Stimulated activated CD4-positive, alpha-beta T cell treated with anti-CD3 and anti-CD28 coated beads, Interleukin-12 subunit alpha, Interleukin-12 subunit beta, amount 100 ng/mL, for 48 hours (primary cell): ENCODE measurements around the gene HSPB7.
"Not testable (repeated sequence)": the region's sequence is repeated elsewhere in the genome, so short reads cannot be mapped to it uniquely, and the experiment has no call there.

ENCODE experiments used
- DNase-seq, 3 donors: peaks; one replicate each; pipeline ENCODE4 v3.0.0-alpha.2; 2020; ENCODE audit warnings: low read depth in 2 of 3, low spot score in 1 of 3

The HSPB7 gene

GRCh38 chr1:16051039-16051438, 33.2 kb upstream of the HSPB7 start:
- no peak for DNase-seq

GRCh38 chr1:16050328-16050727, 32.5 kb upstream of the HSPB7 start:
- no peak for DNase-seq

GRCh38 chr1:16048573-16049189, 30.8 kb upstream of the HSPB7 start:
- DNase-seq = peak in 1 of 3 donors; percentile 13

GRCh38 chr1:16047791-16048475, 30.1 kb upstream of the HSPB7 start:
- DNase-seq = no peak

DNA sequence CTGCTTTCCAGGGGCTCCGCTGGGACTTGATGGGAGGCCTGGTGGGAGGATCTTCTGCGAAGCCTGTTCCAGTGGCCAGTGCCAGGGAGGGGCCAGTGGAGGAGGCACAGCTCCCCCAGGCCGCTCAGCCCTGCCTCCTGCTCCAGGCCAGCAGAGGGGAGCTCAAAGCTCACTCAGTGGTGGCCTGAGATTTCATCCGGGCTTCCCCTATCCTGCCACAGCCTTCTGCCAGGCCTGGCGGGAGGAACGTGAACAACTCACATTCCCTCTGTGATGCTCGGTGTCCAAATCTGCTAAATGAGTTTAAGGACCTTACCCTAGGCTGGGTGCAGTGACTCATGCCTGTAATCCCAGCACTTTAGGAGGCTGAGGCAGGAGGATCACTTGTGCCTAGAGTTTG, 29.0 kb upstream of the HSPB7 start:
- no peak for DNase-seq

DNA sequence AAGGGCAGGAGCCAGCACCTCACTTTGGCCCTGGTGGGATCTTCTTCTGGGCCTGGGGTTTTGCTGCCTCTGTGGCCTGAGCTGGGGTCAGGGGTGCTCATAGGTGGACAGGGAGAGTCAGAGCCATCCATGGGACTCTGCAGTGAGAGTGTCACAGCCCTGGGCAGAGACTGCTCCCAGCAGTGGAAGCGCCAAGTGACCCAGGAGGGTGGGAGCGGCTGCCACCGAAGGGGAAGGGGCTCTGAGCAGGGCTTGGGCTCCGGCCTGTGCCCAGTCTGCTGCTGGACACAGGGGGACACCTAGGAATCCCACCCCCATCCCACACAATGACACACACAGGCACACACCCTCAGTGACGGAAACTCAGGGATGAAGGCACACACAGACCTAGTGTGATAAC, 26.1 kb upstream of the HSPB7 start:
- DNase-seq = no peak

GRCh38 chr1:16043521-16043920, 25.7 kb upstream of the HSPB7 start, which contains the start of gene CLCNKB:
TSS of gene CLCNKB (plus strand) at chr1:16043782. CDS start at chr1:16044493, 711 bp downstream.
- DNase-seq = no peak

- DNase-seq = not testable (repeated sequence)
Measured at GRCh38 chr1:16042654-16043053, 24.8 kb upstream of the HSPB7 start.

DNA sequence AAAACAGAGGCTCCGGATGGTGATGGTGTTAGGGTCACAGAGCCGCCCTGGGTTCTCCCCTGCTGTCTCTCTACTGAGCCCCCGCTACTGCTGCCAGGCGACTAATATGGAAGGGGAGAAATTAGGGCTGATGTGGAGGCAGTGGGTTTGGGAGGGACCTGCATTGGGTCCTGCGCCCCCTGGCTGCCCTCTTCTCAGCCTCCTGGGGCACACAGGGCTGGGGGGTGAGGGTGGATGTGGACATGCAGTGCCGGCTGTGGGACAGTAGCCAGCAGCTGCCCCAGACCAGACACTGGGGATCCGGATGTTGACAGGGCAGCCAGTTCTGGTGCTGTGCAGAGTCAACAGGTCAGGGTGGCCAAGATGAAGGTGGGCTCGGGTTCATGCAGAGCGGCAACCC, 24.3 kb upstream of the HSPB7 start:
- DNase-seq = no peak

DNA sequence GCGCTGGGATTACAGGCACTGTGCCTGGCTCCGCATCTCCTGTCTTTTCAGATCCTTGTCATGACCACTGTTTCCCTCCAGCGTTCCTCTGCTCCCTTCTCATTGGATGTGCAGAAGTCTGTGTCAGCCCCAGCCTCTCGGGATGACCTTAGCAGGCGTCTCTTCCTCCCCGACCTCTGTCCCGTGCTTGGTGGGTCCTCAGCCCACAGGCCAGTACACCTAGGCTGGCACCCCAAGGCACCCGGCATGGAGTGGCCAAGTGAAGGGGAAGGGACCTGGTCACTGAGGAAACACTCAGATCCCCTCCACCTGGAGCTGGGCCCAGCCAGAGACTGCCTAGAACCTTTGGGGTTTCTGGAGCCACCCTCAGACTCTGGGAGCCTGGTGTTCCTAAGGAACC, 23.4 kb upstream of the HSPB7 start:
- DNase-seq = no peak

- not testable (repeated sequence) for DNase-seq
Measured at GRCh38 chr1:16039871-16040270, 22.0 kb upstream of the HSPB7 start.

GRCh38 chr1:16038620-16038912, 20.7 kb upstream of the HSPB7 start:
- no peak for DNase-seq

DNA sequence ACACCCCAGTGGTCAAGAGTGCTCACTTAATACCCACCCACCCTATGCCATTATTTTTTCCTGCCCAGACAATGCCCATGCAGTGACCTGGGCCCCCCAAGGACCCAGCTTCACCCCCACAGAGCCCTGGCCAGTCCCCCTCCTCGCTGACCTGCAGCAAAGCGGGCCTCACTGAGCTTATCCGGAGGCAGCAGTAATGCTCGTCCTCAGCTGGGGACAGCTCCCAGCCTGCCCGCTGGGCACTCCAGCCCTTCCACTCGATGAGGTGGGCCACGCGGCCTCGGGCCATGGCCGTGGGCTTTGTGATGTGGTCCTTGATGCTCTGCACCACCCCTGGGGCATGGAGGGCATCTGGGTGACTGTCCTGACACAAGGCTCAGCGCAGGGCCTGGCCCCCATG, 18.6 kb upstream of the HSPB7 start:
- DNase-seq = not testable (repeated sequence)

DNA sequence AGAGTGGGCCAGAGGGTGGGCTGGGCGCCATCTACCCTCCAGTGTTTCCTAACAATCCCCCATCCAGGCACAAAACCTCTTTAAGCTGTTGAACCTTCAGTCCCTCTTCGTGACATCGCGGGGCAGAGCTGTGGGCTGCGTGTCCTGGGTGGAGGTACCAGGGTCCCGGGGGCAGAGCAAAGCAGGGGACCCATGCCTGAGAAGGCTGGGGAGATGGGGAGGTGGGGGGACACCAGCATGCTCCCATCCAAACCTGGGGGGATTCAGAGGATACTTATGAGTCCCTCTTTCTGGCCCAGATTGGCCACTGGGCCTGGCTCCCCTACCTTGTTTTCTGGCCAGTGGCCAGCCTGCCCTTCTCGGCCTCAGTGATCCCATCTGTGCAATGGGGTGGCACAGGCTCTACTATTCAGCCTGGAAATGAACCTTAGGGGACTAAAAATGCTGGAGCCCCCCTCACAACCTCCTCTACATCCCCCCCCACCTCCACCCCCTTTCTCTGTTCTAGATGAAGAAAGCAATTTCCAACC, 15.3 kb upstream of the HSPB7 start:
- not testable (repeated sequence) for DNase-seq

GRCh38 chr1:16032388-16033102, 14.7 kb upstream of the HSPB7 start:
- DNase-seq = peak; percentile 46 to 62 (median 61)

DNA sequence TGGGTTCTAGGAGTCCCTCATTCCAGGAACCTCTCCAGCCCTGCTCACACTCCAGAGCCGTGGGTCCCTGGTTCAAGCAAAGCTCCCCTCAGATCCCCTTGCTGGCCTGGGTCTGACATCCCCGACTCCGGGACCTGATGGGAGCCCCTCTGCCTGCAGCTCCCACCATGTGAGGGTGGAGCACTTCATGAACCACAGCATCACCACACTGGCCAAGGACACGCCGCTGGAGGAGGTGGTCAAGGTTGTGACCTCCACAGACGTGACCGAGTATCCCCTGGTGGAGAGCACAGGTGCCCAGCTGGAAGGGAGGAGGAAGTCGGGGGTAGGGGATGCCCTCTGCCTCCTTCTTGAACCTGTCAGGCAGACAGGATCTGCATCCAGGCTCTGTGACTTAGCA, 13.7 kb upstream of the HSPB7 start:
- no peak for DNase-seq

DNA sequence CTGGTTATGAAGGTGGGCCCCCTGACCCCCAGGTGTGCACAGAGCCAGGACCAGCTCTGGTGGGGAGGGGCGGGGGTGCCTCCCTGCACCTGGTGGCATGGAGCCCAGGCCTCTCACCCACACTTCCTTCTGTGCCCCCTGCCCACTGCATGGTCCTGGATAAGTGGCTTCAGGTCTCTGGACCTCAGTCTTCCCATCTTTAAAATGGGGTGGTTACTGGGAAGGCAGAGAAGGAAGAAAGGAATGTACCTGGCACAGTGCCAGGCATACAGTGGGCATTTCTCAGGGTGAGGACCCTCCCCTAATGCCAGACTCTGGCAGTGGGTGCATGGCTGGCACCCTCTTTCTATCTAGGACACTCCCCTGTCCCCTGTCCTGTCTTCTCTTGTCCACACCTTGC, 11.4 kb upstream of the HSPB7 start:
- DNase-seq = no peak

DNA sequence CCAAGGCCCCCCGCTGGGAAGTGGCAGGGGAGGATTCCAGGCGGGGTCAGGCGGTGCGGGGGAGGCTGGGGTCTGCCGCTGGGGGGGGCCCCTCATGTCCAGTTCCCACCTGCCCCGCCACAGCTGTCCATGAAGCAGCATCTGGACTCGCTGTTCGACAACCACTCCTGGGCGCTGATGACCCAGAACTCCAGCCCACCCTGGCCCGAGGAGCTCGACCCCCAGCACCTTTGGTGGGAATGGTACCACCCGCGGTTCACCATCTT, 11.1 kb upstream of the HSPB7 start:
- DNase-seq = not testable (repeated sequence)

- DNase-seq = no peak
Measured at GRCh38 chr1:16028237-16029002, 10.6 kb upstream of the HSPB7 start.

DNA sequence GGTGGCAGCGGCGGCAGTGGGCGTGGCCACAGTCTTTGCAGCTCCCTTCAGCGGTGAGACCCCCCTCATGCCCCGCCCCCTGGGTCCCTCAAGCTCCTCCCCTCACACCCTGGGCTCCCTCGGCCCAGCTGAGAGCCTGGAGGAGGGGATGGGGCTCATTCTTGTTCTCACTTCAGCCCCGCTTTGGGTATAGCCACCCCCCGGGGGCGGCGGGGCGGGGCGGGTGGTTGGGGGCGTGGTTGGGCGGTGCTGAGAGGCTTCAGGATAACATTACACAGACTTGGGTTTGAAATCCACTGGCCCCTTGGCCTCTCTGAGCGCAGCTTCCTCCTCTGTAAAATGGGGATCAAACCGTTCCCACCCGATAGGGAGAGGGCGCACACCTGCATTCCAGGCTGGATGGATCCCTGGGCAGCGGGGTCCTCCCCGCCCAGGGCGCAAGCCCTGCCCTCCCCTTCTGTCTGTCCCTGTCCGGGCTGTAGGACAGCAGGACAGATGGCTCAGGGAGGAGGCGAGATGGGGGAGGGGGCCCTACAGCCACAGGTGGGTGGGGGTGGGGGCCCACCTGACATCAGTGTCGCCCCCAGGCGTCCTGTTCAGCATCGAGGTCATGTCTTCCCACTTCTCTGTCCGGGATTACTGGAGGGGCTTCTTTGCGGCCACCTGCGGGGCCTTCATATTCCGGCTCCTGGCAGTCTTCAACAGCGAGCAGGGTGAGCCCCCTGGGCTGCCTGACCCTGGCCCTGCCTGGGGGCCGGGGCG, 9.1 kb upstream of the HSPB7 start:
- DNase-seq = no peak

GRCh38 chr1:16026302-16026701, 8.5 kb upstream of the HSPB7 start:
- not testable (repeated sequence) for DNase-seq
